PC-3 (cell line): ENCODE results near the gene ZNF512B. TPM values are rescaled to one million over a fixed set of nuclear protein-coding genes. Genes with fewer than 3 reads are reported as not detected.

Experiments
- ATAC-seq: fragments of 200-7000 bp; cut with Tn5 transposase; 2 replicates; pipeline ENCODE4 v1.9.1; 2020; ENCODE audit warnings: mild to moderate bottlenecking, moderate library complexity
- BruUV-seq: library from RNA; stranded (reverse); fragments of 400-500 nt; replicated peaks from 2 replicates; lab custom pipeline; 2021; lab: Mats Ljungman, UMichigan
- CTCF ChIA-PET: fragments of 300-600 bp; sonication (Branson Sonifier 250); formaldehyde crosslinking; loops from one replicate; lab custom pipeline; 2022; ENCODE audit warnings: antibody characterized with exemption; lab: Charles Lee
- POLR2A ChIA-PET: fragments of 300-600 bp; sonication (Branson Sonifier 250); formaldehyde crosslinking; loops from one replicate; lab custom pipeline; 2022; ENCODE audit warnings: antibody characterized with exemption; ENCODE audit not compliant: unreplicated experiment; lab: Charles Lee
- DNase-seq: peaks from one replicate; pipeline ENCODE4 v3.0.0-alpha.2; 2015
- H2AFZ ChIP-seq: fragments of 300-600 bp; sonication (generic); 2 replicates; pipeline ENCODE4 v1.6.0; 2016; ENCODE audit warnings: antibody characterized with exemption, low read length
- H3F3A ChIP-seq: fragments of 300-600 bp; sonication (generic); one replicate; pipeline ENCODE4 v1.6.0; 2017; ENCODE audit warnings: antibody characterized with exemption, low read length, control low read depth, mild to moderate bottlenecking; ENCODE audit not compliant: unreplicated experiment
- H3K27ac ChIP-seq: fragments of 300-600 bp; sonication (generic); 2 replicates; pipeline ENCODE4 v1.5.1; 2016; ENCODE audit warnings: mild to moderate bottlenecking, low read length
- H3K27me3 ChIP-seq: fragments of 300-600 bp; sonication (generic); 2 replicates; pipeline ENCODE4 v1.6.1; 2016; ENCODE audit warnings: low read length, mixed read lengths
- H3K36me3 ChIP-seq: fragments of 300-600 bp; sonication (generic); 2 replicates; pipeline ENCODE4 v1.6.1; 2016; ENCODE audit warnings: low read depth, mixed run types, low read length, mixed read lengths
- H3K4me1 ChIP-seq: fragments of 300-600 bp; sonication (generic); 2 replicates; pipeline ENCODE4 v1.5.1; 2016; ENCODE audit warnings: low read length; ENCODE audit not compliant: insufficient read depth
- H3K4me2 ChIP-seq: fragments of 300-600 bp; sonication (generic); 2 replicates; pipeline ENCODE4 v1.6.0; 2016; ENCODE audit warnings: low read length
- H3K4me3 ChIP-seq: fragments of 300-600 bp; sonication (generic); 2 replicates; pipeline ENCODE4 v1.5.1; 2016; ENCODE audit warnings: mild to moderate bottlenecking, low read length, mixed read lengths
- H3K79me2 ChIP-seq: fragments of 300-600 bp; sonication (generic); 2 replicates; pipeline ENCODE4 v1.6.1; 2017; ENCODE audit warnings: low read length, mixed read lengths
- H3K9ac ChIP-seq: fragments of 300-600 bp; sonication (generic); 2 replicates; pipeline ENCODE4 v1.6.0; 2016; ENCODE audit warnings: mild to moderate bottlenecking, low read length
- H3K9me2 ChIP-seq: fragments of 300-600 bp; sonication (generic); replicated peaks from 2 replicates; pipeline ENCODE4 v1.6.1; 2016; ENCODE audit warnings: mixed run types, low read length, mixed read lengths
- H3K9me3 ChIP-seq: fragments of 300-600 bp; sonication (generic); 2 replicates; pipeline ENCODE4 v1.6.1; 2016; ENCODE audit warnings: low read length, mixed read lengths
- H4K20me1 ChIP-seq: fragments of 300-600 bp; sonication (generic); 2 replicates; pipeline ENCODE4 v1.6.1; 2016; ENCODE audit warnings: low read length, mixed read lengths
- CTCF ChIP-seq: fragments of 300-600 bp; sonication (generic); conservative IDR thresholded peaks from 2 replicates; pipeline ENCODE4 v1.5.1; 2017; ENCODE audit warnings: antibody characterized with exemption, low read depth, mild to moderate bottlenecking, low read length
- EZH2 ChIP-seq: fragments of 300-600 bp; sonication (generic); IDR thresholded peaks from one replicate; pipeline ENCODE4 v1.6.1; 2017; ENCODE audit warnings: antibody characterized with exemption, mild to moderate bottlenecking, low read length; ENCODE audit not compliant: unreplicated experiment
- EZH2phosphoT487 ChIP-seq: fragments of 300-600 bp; sonication (generic); IDR thresholded peaks from 2 replicates; pipeline ENCODE4 v1.6.1; 2018; ENCODE audit warnings: mild to moderate bottlenecking, antibody characterized with exemption, low read length, borderline replicate concordance
- intact Hi-C: fragments of 100-400 bp; cut with micrococcal nuclease; formaldehyde crosslinking; loops from 2 replicates; pipeline ENCODE4 v1.9.0; 2023
- total RNA-seq: library from RNA; depleted of rRNA; stranded (reverse); fragments of >200 nt; gene quantifications from 2 replicates; pipeline ENCODE4 v1.2.3, GENCODE V29; 2014

Gene ZNF512B
- total RNA-seq, 1 experiment from 2014 or later: 18.0 TPM

GRCh38 chr20:63946986-63947637 is 22.6 kb downstream of the ZNF512B start:
- Histone ChIP-seq H2AFZ (no peak overlapping the region), H3K4me1 (peaks cover 10% of the 10 kb centered on the region; the same call in 1 of the 2 replicates), H3K36me3 (peaks cover 7% of the 10 kb centered on the region), H3K27me3 (no peaks in the 10 kb centered on the region), H3K27ac (no peak overlapping the region), H3K9ac (no peak overlapping the region), H3K4me2 (no peak overlapping the region), H3F3A (peaks cover 6% of the 10 kb centered on the region), H4K20me1 (peaks cover 57% of the 10 kb centered on the region), H3K79me2 (peaks cover 65% of the 10 kb centered on the region), H3K4me3 (no peak overlapping the region), H3K9me3 (no peaks in the 10 kb centered on the region), H3K9me2 (no peaks in the 10 kb centered on the region)
- TF ChIP-seq CTCF: no peak
- TF ChIP-seq EZH2: no peak
- TF ChIP-seq EZH2phosphoT487: no peak
- ATAC-seq (no peak), DNase-seq (no peak)
- no TSS peak for BruUV-seq
- POLR2A ChIA-PET: no interaction called here
- CTCF ChIA-PET: interaction anchor here (0.6 kb wide), 1 partner anchor 46 kb away, joined by 4 read pairs; no protein-coding TSS in a partner anchor
- intact Hi-C loops: no loop called here

DNA sequence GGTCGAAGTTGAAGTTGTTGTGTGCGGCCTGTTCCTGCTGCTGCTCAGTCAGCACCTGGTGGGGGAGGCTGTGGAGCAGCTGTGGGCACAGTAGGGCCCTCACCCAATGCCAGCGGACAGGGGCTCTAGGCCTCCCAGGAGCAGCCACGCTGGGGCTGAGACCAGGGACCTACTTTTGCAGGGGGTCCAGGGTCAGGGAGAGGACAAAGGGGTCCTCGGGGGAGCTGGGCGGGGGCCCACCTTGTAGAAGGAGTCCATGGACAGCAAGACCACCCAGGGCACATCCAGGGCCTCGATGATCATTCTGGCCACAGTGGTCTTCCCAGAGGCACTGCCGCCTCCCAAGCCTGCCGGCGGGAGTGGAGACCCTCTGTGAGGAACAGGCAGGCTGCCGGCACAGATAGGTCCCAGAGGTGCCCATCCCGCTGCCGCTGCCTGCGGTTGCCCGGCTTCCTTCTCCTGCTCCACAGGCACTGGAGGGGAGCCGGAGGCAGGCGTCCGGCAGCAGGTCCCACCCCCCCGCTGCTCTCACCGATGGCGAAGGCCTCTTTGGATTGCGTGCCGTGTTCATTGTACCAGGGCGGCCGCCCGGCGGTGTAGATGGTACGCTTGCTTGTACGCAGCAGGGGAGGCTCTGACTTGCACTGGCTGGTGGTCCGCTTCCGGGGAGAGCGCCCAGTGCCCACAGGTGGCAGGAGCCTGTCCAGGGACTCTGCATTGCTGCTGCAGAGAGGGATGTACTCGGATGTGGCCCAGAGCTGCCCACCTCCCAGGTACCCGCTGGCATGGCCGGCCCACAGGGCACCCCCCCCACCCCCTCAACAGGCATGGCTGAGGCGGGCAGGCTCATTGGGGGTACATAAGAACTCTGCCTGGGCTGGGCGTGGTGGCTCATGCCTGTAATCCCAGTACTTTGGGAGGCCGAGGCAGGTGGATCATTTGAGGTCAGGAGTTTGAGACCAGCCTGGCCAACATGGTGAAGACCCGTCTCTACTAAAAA is 23.5 kb downstream of the ZNF512B start:
- Histone ChIP-seq H2AFZ (no peak overlapping the region), H3K9me2 (no peaks in the 10 kb centered on the region), H3K27me3 (no peaks in the 10 kb centered on the region), H3K4me1 (peaks cover 14% of the 10 kb centered on the region), H4K20me1 (peaks cover 55% of the 10 kb centered on the region), H3K9me3 (no peaks in the 10 kb centered on the region), H3K4me3 (no peak overlapping the region), H3K4me2 (no peak overlapping the region), H3K36me3 (peaks cover 9% of the 10 kb centered on the region), H3K27ac (no peak overlapping the region), H3K9ac (no peak overlapping the region), H3F3A (peaks cover 8% of the 10 kb centered on the region), H3K79me2 (peaks cover 56% of the 10 kb centered on the region)
- CTCF ChIA-PET: no interaction called here
- DNase-seq (no peak), ATAC-seq (no peak)
- BruUV-seq: no TSS peak
- TF ChIP-seq EZH2 (no peak), EZH2phosphoT487 (no peak), CTCF (no peak)
- POLR2A ChIA-PET: no interaction called here
- intact Hi-C loops: no loop called here
